Activated gamma-delta T cell treated with Interleukin-2 at 50 U/mL for 16 hours (primary cell): ENCODE measurements around the gene POLD1.
A peak's percentile ranks its signal among the peaks of the same experiment; 100 is the strongest.
"Not testable (repeated sequence)": the region's sequence is repeated elsewhere in the genome, so short reads cannot be mapped to it uniquely, and the experiment has no call there.

ENCODE experiments used
- DNase-seq: peaks from one replicate; pipeline ENCODE4 v3.0.0-alpha.2; 2020

Gene POLD1

GRCh38 chr19:50383852-50384684 is at the start of gene POLD1:
Gene POLD1 (plus strand): TSS chr19:50384347. CDS start chr19:50398852, 14,505 bp downstream.
- DNase-seq = peak; percentile 98

- no peak for DNase-seq
These were observed 49.3 kb upstream of the POLD1 start for GRCh38 chr19:50334741-50335421.

- DNase-seq = not testable (repeated sequence)
These were observed 47.1 kb upstream of the POLD1 start for GRCh38 chr19:50337031-50337430.

- DNase-seq = no peak
These were observed 43.8 kb upstream of the POLD1 start for GRCh38 chr19:50340331-50340730.

GRCh38 chr19:50341091-50341564 is 43.0 kb upstream of the POLD1 start:
- DNase-seq = no peak

GRCh38 chr19:50344661-50345318 is 39.4 kb upstream of the POLD1 start:
- DNase-seq = no peak

GRCh38 chr19:50347089-50347581 is 37.0 kb upstream of the POLD1 start:
- DNase-seq = not testable (repeated sequence)

GRCh38 chr19:50349277-50350057 is 34.7 kb upstream of the POLD1 start:
- DNase-seq = no peak

- DNase-seq = no peak
These were observed 31.9 kb upstream of the POLD1 start for GRCh38 chr19:50352242-50352641.

GRCh38 chr19:50353487-50353880 is 30.7 kb upstream of the POLD1 start:
- not testable (repeated sequence) for DNase-seq

GRCh38 chr19:50356691-50357177 is 27.4 kb upstream of the POLD1 start:
- no peak for DNase-seq

GRCh38 chr19:50357178-50358100 is 26.7 kb upstream of the POLD1 start:
- peak; percentile 86 for DNase-seq

- DNase-seq = peak; percentile 72
These were observed 25.4 kb upstream of the POLD1 start for GRCh38 chr19:50358483-50359327.

- no peak for DNase-seq
These were observed 24.8 kb upstream of the POLD1 start for GRCh38 chr19:50359328-50359818.

- no peak for DNase-seq
These were observed 22.7 kb upstream of the POLD1 start for GRCh38 chr19:50361290-50362029.

- DNase-seq = no peak
These were observed 22.1 kb upstream of the POLD1 start for GRCh38 chr19:50362030-50362412.

GRCh38 chr19:50362656-50363424 is 21.3 kb upstream of the POLD1 start:
- no peak for DNase-seq
